Keratinocyte (primary cell): ENCODE data around the gene KCNB1. TPM values are rescaled to one million over a fixed set of nuclear protein-coding genes. Genes with fewer than 3 reads are reported as not detected.
A peak's percentile ranks its signal among the peaks of the same experiment; 100 is the strongest.

Source experiments
- DNase-seq: peaks from one replicate; pipeline ENCODE4 v3.0.0-alpha.2; 2011; ENCODE audit warnings: low read depth, missing footprints, low spot score
- FAIRE-seq: peaks from 2 replicates; lab custom pipeline; 2011; peaks lifted over from hg19 to GRCh38; lab: Jason Lieb, UNC
- H2AFZ ChIP-seq: 2 replicates; pipeline ENCODE4 v1.6.0; 2012; ENCODE audit warnings: low read length, control low read depth, inconsistent platforms; ENCODE audit not compliant: control insufficient read depth
- H3K27ac ChIP-seq: 2 replicates; pipeline ENCODE4 v1.5.1; 2011; ENCODE audit warnings: low read length; ENCODE audit not compliant: control insufficient read depth, insufficient read depth
- H3K27me3 ChIP-seq: 3 replicates; pipeline ENCODE4 v1.6.0; 2011; ENCODE audit warnings: low read length; ENCODE audit not compliant: control insufficient read depth, insufficient read depth; ENCODE audit errors: extremely low read depth
- H3K36me3 ChIP-seq, 2 experiments: 2 replicates in 1 of 2; 3 replicates in 1 of 2; pipeline ENCODE4 v1.5.1; 2011; ENCODE audit warnings: low read length in 2 of 2, mild to moderate bottlenecking in 1 of 2; ENCODE audit not compliant: control insufficient read depth in 2 of 2, insufficient read depth in 2 of 2; ENCODE audit errors: extremely low read depth in 1 of 2
- H3K4me1 ChIP-seq: 3 replicates; pipeline ENCODE4 v1.5.1; 2011; ENCODE audit warnings: low read length; ENCODE audit not compliant: control insufficient read depth, insufficient read depth; ENCODE audit errors: extremely low read depth
- H3K4me2 ChIP-seq: 3 replicates; pipeline ENCODE4 v1.6.0; 2011; ENCODE audit warnings: low read depth, low read length; ENCODE audit not compliant: control insufficient read depth, insufficient read depth; ENCODE audit errors: extremely low read depth
- H3K4me3 ChIP-seq, 3 experiments: fragments of 200-600 bp in 1 of 3; sonication (generic) in 1 of 3; 2 replicates in 2 of 3; 3 replicates in 1 of 3; pipeline ENCODE4 v1.5.1; 2011 to 2016; ENCODE audit warnings: low read length in 3 of 3, mild to moderate bottlenecking in 3 of 3, control low read depth in 2 of 3, inconsistent platforms in 1 of 3, low read depth in 1 of 3, mixed read lengths in 1 of 3, mixed run types in 1 of 3, moderate library complexity in 1 of 3; ENCODE audit not compliant: control insufficient read depth in 2 of 3, insufficient read depth in 2 of 3; ENCODE audit errors: extremely low read depth in 1 of 3
- H3K79me2 ChIP-seq: 2 replicates; pipeline ENCODE4 v1.6.0; 2012; ENCODE audit warnings: low read length; ENCODE audit not compliant: control insufficient read depth, insufficient read depth
- H3K9ac ChIP-seq: 3 replicates; pipeline ENCODE4 v1.6.0; 2011; ENCODE audit warnings: low read length; ENCODE audit not compliant: control insufficient read depth, insufficient read depth; ENCODE audit errors: extremely low read depth
- H3K9me1 ChIP-seq: 3 replicates; pipeline ENCODE4 v1.6.0; 2011; ENCODE audit warnings: low read length; ENCODE audit not compliant: control insufficient read depth, insufficient read depth; ENCODE audit errors: extremely low read depth
- H3K9me3 ChIP-seq: 2 replicates; pipeline ENCODE4 v1.5.1; 2012; ENCODE audit warnings: low read depth, low read length; ENCODE audit not compliant: control insufficient read depth
- H4K20me1 ChIP-seq: 3 replicates; pipeline ENCODE4 v1.6.0; 2011; ENCODE audit warnings: low read length; ENCODE audit not compliant: control insufficient read depth, insufficient read depth; ENCODE audit errors: extremely low read depth
- CTCF ChIP-seq, 3 experiments: IDR thresholded peaks in 1 of 3; conservative IDR thresholded peaks in 1 of 3; optimal IDR thresholded peaks in 1 of 3; 2 replicates in 2 of 3; 3 replicates in 1 of 3; pipeline versions ENCODE3 to v1.5.1; 2011; ENCODE audit warnings: low read length in 3 of 3, mild to moderate bottlenecking in 3 of 3, moderate library complexity in 2 of 3, control low read depth in 1 of 3, inconsistent platforms in 1 of 3; ENCODE audit not compliant: insufficient read depth in 2 of 3; ENCODE audit errors: extremely low read depth in 1 of 3
- EZH2 ChIP-seq: IDR thresholded peaks from one replicate; pipeline ENCODE4 v1.6.1; 2012; ENCODE audit warnings: inconsistent platforms, mild to moderate bottlenecking, low read length, moderate library complexity
- dilution Hi-C: fragments of 300-500 bp; cut with MboI; formaldehyde crosslinking; loops from one replicate; pipeline ENCODE4 v1.7.0; 2020; ENCODE audit warnings: low sequenced_read_pairs; ENCODE audit not compliant: extremely low pct_ligation_motif_present
- polyA plus RNA-seq, 5 experiments: library from polyadenylated mRNA; depleted of rRNA in 3 of 5; stranded (reverse) in 3 of 5; stranded (forward) in 1 of 5; unstranded in 1 of 5; fragments of >200 nt; gene quantifications; 1 replicate in 1 of 5; 2 replicates in 3 of 5; 3 replicates in 1 of 5; pipeline versions ENCODE4 v1.2.1 to v1.2.3, GENCODE V29; 2011 to 2012; ENCODE audit warnings: missing spikeins in 2 of 5, low read depth in 1 of 5, low replicate concordance in 1 of 5

KCNB1 gene
- polyA plus RNA-seq, 1 donor (not counting 4 experiments of a cell fraction or from before 2014, with no cell fraction given) = not detected

- Histone ChIP-seq H3K27me3 (peaks cover 61% of the 10 kb centered on the region), H3K4me2 (no peak overlapping the region)
- dilution Hi-C loops = no loop called here
Observed at GRCh38 chr20:49483018-49483695, 689 bp upstream of the KCNB1 start.

GRCh38 chr20:49482173-49482572 lies 295 bp downstream of the KCNB1 start:
- no peaks in the 10 kb centered on the region for H4K20me1 ChIP-seq
- no peak overlapping the region for H3K27ac ChIP-seq
- no peaks in the 10 kb centered on the region for H3K36me3 ChIP-seq
- H3K9ac ChIP-seq = no peak overlapping the region
- H3K9me1 ChIP-seq = no peaks in the 10 kb centered on the region
- H2AFZ ChIP-seq = no peak overlapping the region
- H3K4me3 ChIP-seq = no peak overlapping the region
- no peaks in the 10 kb centered on the region for H3K9me3 ChIP-seq
- peaks cover 60% of the 10 kb centered on the region for H3K27me3 ChIP-seq
- DNase-seq (no peak), FAIRE-seq (no peak)
- H3K79me2 ChIP-seq = no peaks in the 10 kb centered on the region
- peaks cover 3% of the 10 kb centered on the region for H3K4me1 ChIP-seq
- TF ChIP-seq EZH2 (no peak), CTCF (optimal IDR thresholded peaks at IDR 0.05 in 1 of 3, IDR thresholded peaks at IDR 0.05 in 1 of 3, conservative IDR thresholded peaks at IDR 0.05 in 1 of 3; ENCODE audit: extremely low read depth in 1 of 3, insufficient read depth in 2 of 3, low read length in 3 of 3) (no peak)
- dilution Hi-C loops = no loop called here
- no peak overlapping the region for H3K4me2 ChIP-seq

More at GRCh38 chr20:49483018-49483695, 689 bp upstream of the KCNB1 start:
- Histone ChIP-seq H3K79me2 (no peaks in the 10 kb centered on the region), H3K9me1 (no peaks in the 10 kb centered on the region), H3K4me3 (no peak overlapping the region), H3K27ac (no peak overlapping the region), H4K20me1 (no peaks in the 10 kb centered on the region), H3K4me1 (peaks cover 3% of the 10 kb centered on the region), H3K36me3 (no peaks in the 10 kb centered on the region), H3K9me3 (no peaks in the 10 kb centered on the region), H2AFZ (no peak overlapping the region), H3K9ac (no peak overlapping the region)
- DNase-seq (no peak), FAIRE-seq (no peak)
- TF ChIP-seq EZH2 (peak; percentile 62), CTCF (optimal IDR thresholded peaks at IDR 0.05 in 1 of 3, IDR thresholded peaks at IDR 0.05 in 1 of 3, conservative IDR thresholded peaks at IDR 0.05 in 1 of 3; ENCODE audit: extremely low read depth in 1 of 3, insufficient read depth in 2 of 3, low read length in 3 of 3) (no peak)
